Testis (tissue), 2 donors: ENCODE data around the gene GPC1.

ENCODE experiments used
- POLR2A ChIP-seq: fragments of 450-650 bp; IDR thresholded peaks from one replicate; pipeline ENCODE4 v1.6.1; 2017; ENCODE audit warnings: antibody characterized with exemption, mild to moderate bottlenecking, moderate library complexity
- TF ChIP-seq, protein P1 (sequence below), 3 experiments: fragments of 450-650 bp in 2 of 3; fragments of 200-600 bp in 1 of 3; sonication (generic) in 1 of 3; IDR thresholded peaks; one replicate each; pipeline ENCODE4 v1.5.1; 2016 to 2019; ENCODE audit warnings: antibody characterized with exemption in 3 of 3, mild to moderate bottlenecking in 2 of 3, moderate library complexity in 1 of 3

GRCh38 chr2:240465268-240465764 lies 29.9 kb downstream of the GPC1 start:
- TF ChIP-seq, protein P1, sequence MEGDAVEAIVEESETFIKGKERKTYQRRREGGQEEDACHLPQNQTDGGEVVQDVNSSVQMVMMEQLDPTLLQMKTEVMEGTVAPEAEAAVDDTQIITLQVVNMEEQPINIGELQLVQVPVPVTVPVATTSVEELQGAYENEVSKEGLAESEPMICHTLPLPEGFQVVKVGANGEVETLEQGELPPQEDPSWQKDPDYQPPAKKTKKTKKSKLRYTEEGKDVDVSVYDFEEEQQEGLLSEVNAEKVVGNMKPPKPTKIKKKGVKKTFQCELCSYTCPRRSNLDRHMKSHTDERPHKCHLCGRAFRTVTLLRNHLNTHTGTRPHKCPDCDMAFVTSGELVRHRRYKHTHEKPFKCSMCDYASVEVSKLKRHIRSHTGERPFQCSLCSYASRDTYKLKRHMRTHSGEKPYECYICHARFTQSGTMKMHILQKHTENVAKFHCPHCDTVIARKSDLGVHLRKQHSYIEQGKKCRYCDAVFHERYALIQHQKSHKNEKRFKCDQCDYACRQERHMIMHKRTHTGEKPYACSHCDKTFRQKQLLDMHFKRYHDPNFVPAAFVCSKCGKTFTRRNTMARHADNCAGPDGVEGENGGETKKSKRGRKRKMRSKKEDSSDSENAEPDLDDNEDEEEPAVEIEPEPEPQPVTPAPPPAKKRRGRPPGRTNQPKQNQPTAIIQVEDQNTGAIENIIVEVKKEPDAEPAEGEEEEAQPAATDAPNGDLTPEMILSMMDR (IDR thresholded peaks at IDR 0.05), result no peak
- no peak for TF ChIP-seq POLR2A
